Stomach (tissue), 9 donors: ENCODE measurements around the gene GH2. TPM values are rescaled to one million over a fixed set of nuclear protein-coding genes. Genes with fewer than 3 reads are reported as not detected.

ENCODE experiments used
- DNase-seq, 2 donors: peaks; one replicate each; pipeline versions ENCODE4 v3.0.0 to v3.0.0-alpha.2; 2013 to 2019
- H3K27ac ChIP-seq, 5 donors: fragments of 200-600 bp in 4 of 5; sonication (generic) in 4 of 5; one replicate each; pipeline ENCODE4 v1.5.1; 2013 to 2019; ENCODE audit warnings: mild to moderate bottlenecking in 1 of 5, moderate library complexity in 1 of 5
- H3K27me3 ChIP-seq, 3 donors: fragments of 200-600 bp; sonication (generic); one replicate each; pipeline ENCODE4 v1.5.1; 2017 to 2019; ENCODE audit warnings: mixed run types in 1 of 3
- H3K36me3 ChIP-seq, 4 donors: fragments of 200-600 bp; sonication (generic); 1 replicate in 3 of 4; 2 replicates in 1 of 4; pipeline ENCODE4 v1.5.1; 2016 to 2019
- H3K4me1 ChIP-seq, 4 donors: fragments of 200-600 bp; sonication (generic); one replicate each; pipeline ENCODE4 v1.5.1; 2016 to 2019
- H3K4me3 ChIP-seq, 4 donors: fragments of 200-600 bp; sonication (generic) in 3 of 4; one replicate each; pipeline ENCODE4 v1.5.1; 2016 to 2019; ENCODE audit warnings: mild to moderate bottlenecking in 1 of 4
- H3K9me3 ChIP-seq, 4 donors: fragments of 200-600 bp; sonication (generic); one replicate each; pipeline ENCODE4 v1.5.1; 2016 to 2019
- EP300 ChIP-seq: sonication (generic); formaldehyde crosslinking; IDR thresholded peaks from one replicate; pipeline ENCODE4 v1.6.1; 2017; ENCODE audit warnings: antibody characterized with exemption
- POLR2A ChIP-seq, 4 donors: fragments of 450-650 bp; IDR thresholded peaks; one replicate each; pipeline ENCODE4 v1.6.1; 2016; ENCODE audit warnings: antibody characterized with exemption in 4 of 4, control low read depth in 2 of 4, mild to moderate bottlenecking in 1 of 4, moderate library complexity in 1 of 4
- POLR2AphosphoS5 ChIP-seq, 3 donors: sonication (generic); formaldehyde crosslinking; IDR thresholded peaks; one replicate each; pipeline ENCODE4 v1.6.1; 2016; ENCODE audit warnings: antibody characterized with exemption in 3 of 3
- WGBS, 5 donors: extraction: QIAGEN DNeasy Blood & Tissue Kit in 3 of 5; methylation state at CpG; one replicate each; pipeline versions ENCODE4 v1.1.5 to v1.1.7; 2013 to 2018; 5-methylcytosine and 5-hydroxymethylcytosine counted together
- intact Hi-C: fragments of 100-400 bp; cut with DNase I; formaldehyde crosslinking; loops from one replicate; pipeline ENCODE4 v1.15.1; 2023; ENCODE audit warnings: low total_unique reads
- polyA plus RNA-seq, 3 donors: library from polyadenylated mRNA; stranded (reverse); fragments of 200-250 nt; gene quantifications; one replicate each; pipeline ENCODE4 v1.2.3, GENCODE V29; 2013
- small RNA-seq, 4 donors: library from RNA; depleted of rRNA; stranded (forward); fragments of <200 nt; gene quantifications; one replicate each; pipeline ENCODE3, GENCODE V24; 2016
- total RNA-seq, 5 donors: library from RNA; depleted of rRNA; stranded (reverse); fragments of >200 nt; gene quantifications; one replicate each; pipeline versions ENCODE4 v1.1.0 to v1.2.3, GENCODE V29; 2014 to 2016
- TF ChIP-seq, protein P1 (sequence below), 7 experiments: fragments of 450-650 bp in 4 of 7; fragments of 200-600 bp in 3 of 7; sonication (generic) in 3 of 7; IDR thresholded peaks; one replicate each; pipeline ENCODE4 v1.5.1; 2016 to 2019; ENCODE audit warnings: antibody characterized with exemption in 7 of 7, control low read depth in 2 of 7, mild to moderate bottlenecking in 1 of 7
- donor health status: healthy with polysubstance abuse.
- donor health status: Bipolar disorder and iron deficiency.
- donor health status: healthy.

Gene GH2
- total and polyA plus RNA-seq, 8 donors = not detected

DNA sequence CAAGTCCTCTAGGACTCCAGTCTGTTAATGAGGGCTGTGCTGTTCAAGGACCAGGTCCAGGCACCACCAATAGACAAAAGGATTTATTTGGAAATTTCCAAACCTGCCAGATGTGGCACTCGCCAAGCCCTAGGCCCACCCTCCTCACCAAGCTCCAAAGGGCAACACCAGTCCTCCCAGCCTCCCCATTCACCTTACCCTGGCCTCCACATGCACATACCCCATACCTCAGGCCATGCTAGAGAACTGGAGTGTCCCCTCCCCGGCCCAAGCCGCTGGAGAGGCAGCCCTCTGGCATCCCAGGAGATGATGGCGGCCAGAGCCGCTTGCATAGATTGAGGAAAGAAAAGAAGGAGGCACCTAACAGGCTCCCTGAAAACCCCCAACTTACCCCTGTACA is 49.7 kb downstream of the GH2 start:
- H3K36me3 ChIP-seq = peaks cover 76 to 82% (median 80%) of the 10 kb centered on the region in 4 donors
- H3K4me1 ChIP-seq = peaks cover 23 to 49% (median 36%) of the 10 kb centered on the region in 4 donors

DNA sequence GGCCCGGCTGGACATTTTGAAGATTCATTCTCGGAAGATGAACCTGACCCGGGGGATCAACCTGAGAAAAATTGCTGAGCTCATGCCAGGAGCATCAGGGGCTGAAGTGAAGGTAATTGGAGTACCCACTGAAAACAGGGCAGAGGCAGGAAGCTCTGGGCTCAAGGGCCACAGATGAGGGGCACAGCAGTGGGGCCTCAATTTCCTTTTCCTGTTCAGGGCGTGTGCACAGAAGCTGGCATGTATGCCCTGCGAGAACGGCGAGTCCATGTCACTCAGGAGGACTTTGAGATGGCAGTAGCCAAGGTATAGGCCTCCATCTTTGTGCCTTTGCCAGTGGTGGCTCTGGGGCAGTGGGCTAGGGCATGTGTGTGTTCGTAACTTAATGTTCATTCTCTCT is 50.2 kb downstream of the GH2 start:
- Histone ChIP-seq H3K4me3 (no peak overlapping the region), H3K4me1 (peaks cover 23 to 44% (median 35%) of the 10 kb centered on the region in 4 donors), H3K27me3 (no peaks in the 10 kb centered on the region), H3K27ac (no peak overlapping the region), H3K36me3 (peaks cover 71 to 77% (median 75%) of the 10 kb centered on the region in 4 donors), H3K9me3 (no peaks in the 10 kb centered on the region)
- WGBS, 5 donors = 71 to 76% (median 72%) methylated on average over 7 to 8 of the region's 8 CpGs
- TF ChIP-seq POLR2A (IDR thresholded peaks at IDR 0.05) (no peak), EP300 (no peak), POLR2AphosphoS5 (IDR thresholded peaks at IDR 0.05) (no peak)
- TF ChIP-seq, protein P1, sequence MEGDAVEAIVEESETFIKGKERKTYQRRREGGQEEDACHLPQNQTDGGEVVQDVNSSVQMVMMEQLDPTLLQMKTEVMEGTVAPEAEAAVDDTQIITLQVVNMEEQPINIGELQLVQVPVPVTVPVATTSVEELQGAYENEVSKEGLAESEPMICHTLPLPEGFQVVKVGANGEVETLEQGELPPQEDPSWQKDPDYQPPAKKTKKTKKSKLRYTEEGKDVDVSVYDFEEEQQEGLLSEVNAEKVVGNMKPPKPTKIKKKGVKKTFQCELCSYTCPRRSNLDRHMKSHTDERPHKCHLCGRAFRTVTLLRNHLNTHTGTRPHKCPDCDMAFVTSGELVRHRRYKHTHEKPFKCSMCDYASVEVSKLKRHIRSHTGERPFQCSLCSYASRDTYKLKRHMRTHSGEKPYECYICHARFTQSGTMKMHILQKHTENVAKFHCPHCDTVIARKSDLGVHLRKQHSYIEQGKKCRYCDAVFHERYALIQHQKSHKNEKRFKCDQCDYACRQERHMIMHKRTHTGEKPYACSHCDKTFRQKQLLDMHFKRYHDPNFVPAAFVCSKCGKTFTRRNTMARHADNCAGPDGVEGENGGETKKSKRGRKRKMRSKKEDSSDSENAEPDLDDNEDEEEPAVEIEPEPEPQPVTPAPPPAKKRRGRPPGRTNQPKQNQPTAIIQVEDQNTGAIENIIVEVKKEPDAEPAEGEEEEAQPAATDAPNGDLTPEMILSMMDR (IDR thresholded peaks at IDR 0.05) = no peak
- intact Hi-C loops = no loop called here
- no peak for DNase-seq

More for the DNA sequence above, 49.7 kb downstream of the GH2 start:
- Histone ChIP-seq H3K4me3 (no peak overlapping the region), H3K9me3 (no peaks in the 10 kb centered on the region), H3K27ac (no peak overlapping the region), H3K27me3 (no peaks in the 10 kb centered on the region)
- intact Hi-C loops = no loop called here
- TF ChIP-seq EP300 (no peak), POLR2AphosphoS5 (IDR thresholded peaks at IDR 0.05) (no peak), POLR2A (IDR thresholded peaks at IDR 0.05) (no peak)
- TF ChIP-seq, protein P1 (IDR thresholded peaks at IDR 0.05) = no peak
- no peak for DNase-seq
- 82 to 95% (median 88%) methylated on average over 5 of the region's 5 CpGs for WGBS, 5 donors

DNA sequence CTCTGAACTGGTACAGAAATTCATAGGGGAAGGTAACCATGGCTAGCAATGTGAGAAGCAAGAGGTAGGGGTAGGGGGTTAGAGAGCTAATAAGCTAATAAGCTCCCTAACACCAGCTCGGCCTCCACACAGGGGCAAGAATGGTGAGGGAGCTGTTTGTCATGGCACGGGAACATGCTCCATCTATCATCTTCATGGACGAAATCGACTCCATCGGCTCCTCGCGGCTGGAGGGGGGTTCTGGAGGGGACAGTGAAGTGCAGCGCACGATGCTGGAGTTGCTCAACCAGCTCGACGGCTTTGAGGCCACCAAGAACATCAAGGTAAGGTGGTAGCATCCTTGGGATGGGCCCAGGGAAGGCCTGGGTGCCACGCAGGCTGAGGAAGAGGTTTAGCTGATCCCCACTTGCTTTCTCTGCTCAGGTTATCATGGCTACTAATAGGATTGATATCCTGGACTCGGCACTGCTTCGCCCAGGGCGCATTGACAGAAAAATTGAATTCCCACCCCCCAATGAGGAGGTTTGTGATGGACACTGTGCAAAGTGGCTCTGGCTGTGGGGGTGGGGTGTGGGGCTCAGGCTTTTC is 50.7 kb downstream of the GH2 start:
- Histone ChIP-seq H3K9me3 (no peaks in the 10 kb centered on the region), H3K36me3 (peaks cover 68 to 72% (median 70%) of the 10 kb centered on the region in 4 donors), H3K4me1 (peaks cover 28 to 49% (median 40%) of the 10 kb centered on the region in 4 donors), H3K4me3 (no peak overlapping the region), H3K27ac (peak overlapping the region in 2 of 5 donors; percentile 17 to 24), H3K27me3 (no peaks in the 10 kb centered on the region)
- no peak for DNase-seq
- WGBS, 5 donors = 76 to 84% (median 83%) methylated on average over 15 of the region's 15 CpGs
- intact Hi-C loops = no loop called here
- no peak for TF ChIP-seq POLR2A (IDR thresholded peaks at IDR 0.05)
- TF ChIP-seq EP300 = no peak
- no peak for TF ChIP-seq POLR2AphosphoS5 (IDR thresholded peaks at IDR 0.05)
- TF ChIP-seq, protein P1 (IDR thresholded peaks at IDR 0.05) = no peak

DNA sequence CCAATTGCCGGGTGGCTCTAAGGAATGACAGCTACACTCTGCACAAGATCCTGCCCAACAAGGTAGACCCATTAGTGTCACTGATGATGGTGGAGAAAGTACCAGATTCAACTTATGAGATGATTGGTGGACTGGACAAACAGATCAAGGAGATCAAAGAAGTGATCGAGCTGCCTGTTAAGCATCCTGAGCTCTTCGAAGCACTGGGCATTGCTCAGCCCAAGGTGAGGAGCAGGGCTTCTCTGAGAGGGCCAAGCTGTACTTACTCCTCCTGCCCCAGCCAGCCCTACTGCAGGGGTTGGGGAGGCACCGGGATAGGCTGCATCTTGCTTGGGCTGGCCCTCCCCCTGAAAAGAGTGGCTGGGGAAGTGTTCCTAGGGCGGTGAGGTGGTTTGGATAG is 51.5 kb downstream of the GH2 start:
- Histone ChIP-seq H3K9me3 (no peaks in the 10 kb centered on the region), H3K27ac (no peak overlapping the region), H3K36me3 (peaks cover 65 to 71% (median 68%) of the 10 kb centered on the region in 4 donors), H3K4me1 (peaks cover 32 to 51% (median 43%) of the 10 kb centered on the region in 4 donors), H3K4me3 (no peak overlapping the region), H3K27me3 (no peaks in the 10 kb centered on the region)
- intact Hi-C loops = no loop called here
- no peak for DNase-seq
- WGBS, 5 donors = 85 to 92% (median 88%) methylated on average over 5 of the region's 5 CpGs
- TF ChIP-seq, protein P1 (IDR thresholded peaks at IDR 0.05) = no peak
- TF ChIP-seq POLR2A (IDR thresholded peaks at IDR 0.05) (no peak), EP300 (no peak)

Small RNAs within 50 kb of the gene (small RNA-seq; reads per million reads assigned to genes)
- gene AC040958.1 = 0 reads per million in 4 donors
- 0 reads per million in 4 donors for gene AC127029.1
- 0 reads per million in 4 donors for gene GH1

Other genes with a start within 250 kb of the GH2 start
- 10 to 100 TPM in 2 of 5 donors, 1 to 10 TPM in 3; 4.9 to 27.2 (median 9.6) TPM for gene LIMD2, start 181.8 kb downstream of the GH2 start, total RNA-seq
- 10 to 100 TPM; 12.0 to 21.0 (median 20.2) TPM for gene LIMD2, start 181.8 kb downstream of the GH2 start, polyA plus RNA-seq
- 10 to 100 TPM; 15.8 to 56.2 (median 31.3) TPM for gene STRADA, start 140.1 kb downstream of the GH2 start, total RNA-seq
- 10 to 100 TPM in 2 of 3 donors, 1 to 10 TPM in 1; 9.8 to 17.7 (median 12.6) TPM for gene STRADA, start 140.1 kb downstream of the GH2 start, polyA plus RNA-seq
- gene CCDC47, start 108.3 kb downstream of the GH2 start, total RNA-seq = 100 to 1,000 TPM in 2 of 5 donors, 10 to 100 TPM in 3; 38.8 to 139 (median 69.4) TPM
- gene CCDC47, start 108.3 kb downstream of the GH2 start, polyA plus RNA-seq = 10 to 100 TPM; 11.5 to 34.6 (median 18.5) TPM
- 100 to 1,000 TPM; 182 to 346 (median 205) TPM for gene DDX42, start 107.8 kb downstream of the GH2 start, total RNA-seq
- 10 to 100 TPM; 42.7 to 59.9 (median 52.7) TPM for gene DDX42, start 107.8 kb downstream of the GH2 start, polyA plus RNA-seq
- 100 to 1,000 TPM in 1 of 5 donors, 10 to 100 TPM in 4; 19.2 to 177 (median 80.1) TPM for gene PSMC5, start 54.5 kb downstream of the GH2 start, total RNA-seq
- 100 to 1,000 TPM; 151 to 211 (median 153) TPM for gene PSMC5, start 54.5 kb downstream of the GH2 start, polyA plus RNA-seq
- gene FTSJ3, start 54.3 kb downstream of the GH2 start, total RNA-seq = 10 to 100 TPM in 4 of 5 donors, 1 to 10 TPM in 1; 3.5 to 54.0 (median 38.6) TPM
- gene FTSJ3, start 54.3 kb downstream of the GH2 start, polyA plus RNA-seq = 10 to 100 TPM; 12.2 to 14.4 (median 13.4) TPM
- gene SMARCD2, start 39.3 kb downstream of the GH2 start, total RNA-seq = 100 to 1,000 TPM in 3 of 5 donors, 10 to 100 TPM in 2; 90.6 to 244 (median 109) TPM
- 10 to 100 TPM; 65.1 to 86.9 (median 66.9) TPM for gene SMARCD2, start 39.3 kb downstream of the GH2 start, polyA plus RNA-seq
- not detected for gene CSH2, start 8.3 kb downstream of the GH2 start, total RNA-seq
- gene CSH2, start 8.3 kb downstream of the GH2 start, polyA plus RNA-seq = not detected
- not detected for gene CSH1, start 14.6 kb upstream of the GH2 start, total RNA-seq
- not detected for gene CSH1, start 14.6 kb upstream of the GH2 start, polyA plus RNA-seq
- not detected for gene CSHL1, start 29.3 kb upstream of the GH2 start, total RNA-seq
- gene CSHL1, start 29.3 kb upstream of the GH2 start, polyA plus RNA-seq = not detected
- not detected for gene GH1, start 36.9 kb upstream of the GH2 start, total RNA-seq
- not detected for gene GH1, start 36.9 kb upstream of the GH2 start, polyA plus RNA-seq
- 1 to 10 TPM in 2 of 5 donors, not detected in 3; 4.8 to 5.3 TPM for gene CD79B, start 50.4 kb upstream of the GH2 start, total RNA-seq
- gene CD79B, start 50.4 kb upstream of the GH2 start, polyA plus RNA-seq = 1 to 10 TPM; 1.7 to 9.7 (median 8.1) TPM
- 1 to 10 TPM in 3 of 5 donors, not detected in 2; 1.2 to 2.7 (median 2.4) TPM for gene SCN4A, start 91.0 kb upstream of the GH2 start, total RNA-seq
- under 1 TPM; 0.05 to 0.31 (median 0.19) TPM for gene SCN4A, start 91.0 kb upstream of the GH2 start, polyA plus RNA-seq
- gene PRR29, start 116.4 kb upstream of the GH2 start, total RNA-seq = under 1 TPM in 1 of 5 donors, not detected in 4; 0.92 TPM
- gene PRR29, start 116.4 kb upstream of the GH2 start, polyA plus RNA-seq = under 1 TPM in 2 of 3 donors, not detected in 1; 0.08 to 0.50 TPM
- 10 to 100 TPM in 1 of 5 donors, 1 to 10 TPM in 2, not detected in 2; 4.7 to 25.3 (median 9.9) TPM for gene ICAM2, start 138.7 kb upstream of the GH2 start, total RNA-seq
- 10 to 100 TPM in 2 of 3 donors, 1 to 10 TPM in 1; 8.2 to 15.4 (median 11.5) TPM for gene ICAM2, start 138.7 kb upstream of the GH2 start, polyA plus RNA-seq
- gene ERN1, start 248.2 kb upstream of the GH2 start, total RNA-seq = 10 to 100 TPM; 23.7 to 76.4 (median 33.8) TPM
- 1 to 10 TPM; 4.1 to 6.4 (median 6.1) TPM for gene ERN1, start 248.2 kb upstream of the GH2 start, polyA plus RNA-seq